G401.6 (cell line): Measurements from ENCODE around the gene SPINK1.
"Not testable (repeated sequence)": the region's sequence is repeated elsewhere in the genome, so short reads cannot be mapped to it uniquely, and the experiment has no call there.

Experiments used
- FAIRE-seq: peaks from 2 replicates; lab custom pipeline; 2012; peaks lifted over from hg19 to GRCh38; lab: Jason Lieb, UNC

The SPINK1 gene

DNA sequence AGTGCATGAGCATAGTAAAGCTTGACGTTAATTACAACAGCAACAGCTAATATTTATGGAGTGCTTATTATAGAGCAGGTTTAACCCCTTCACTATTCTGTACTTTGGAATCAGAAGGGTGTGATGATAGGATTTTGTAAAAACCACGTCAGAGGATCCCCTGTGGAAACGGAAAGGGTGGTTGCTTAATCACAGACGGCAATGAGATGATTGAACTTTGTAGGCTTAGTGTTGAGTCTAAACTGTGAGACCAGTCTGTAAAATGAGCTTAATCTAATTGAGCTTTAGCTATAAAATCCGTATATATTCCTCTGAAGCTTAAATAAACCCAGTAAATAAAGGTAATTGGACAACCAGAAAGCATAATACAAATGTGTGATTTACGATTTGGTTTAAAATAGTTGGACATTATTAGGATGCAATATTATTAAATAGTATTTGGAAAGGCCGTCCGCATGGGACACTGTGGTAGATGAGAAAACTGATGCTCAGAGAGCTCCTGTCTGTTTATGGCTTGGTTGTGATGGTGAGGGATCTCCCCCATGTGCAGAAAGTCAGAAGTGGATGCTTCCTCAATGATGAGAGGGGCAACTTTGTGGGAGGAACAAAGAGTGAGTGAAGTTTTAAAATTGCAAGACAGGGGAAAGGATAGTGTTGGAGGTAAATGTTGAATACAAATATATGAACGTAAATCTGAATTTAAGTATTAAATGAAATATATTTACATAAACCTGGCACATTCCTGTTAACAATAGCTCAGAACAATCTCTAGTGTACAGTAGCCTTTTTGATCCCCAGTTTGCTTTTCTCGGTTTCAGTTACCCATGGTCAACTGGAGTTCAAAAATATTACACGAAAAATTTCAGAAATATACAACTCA is 23.7 kb upstream of the SPINK1 start:
- no peak for FAIRE-seq

DNA sequence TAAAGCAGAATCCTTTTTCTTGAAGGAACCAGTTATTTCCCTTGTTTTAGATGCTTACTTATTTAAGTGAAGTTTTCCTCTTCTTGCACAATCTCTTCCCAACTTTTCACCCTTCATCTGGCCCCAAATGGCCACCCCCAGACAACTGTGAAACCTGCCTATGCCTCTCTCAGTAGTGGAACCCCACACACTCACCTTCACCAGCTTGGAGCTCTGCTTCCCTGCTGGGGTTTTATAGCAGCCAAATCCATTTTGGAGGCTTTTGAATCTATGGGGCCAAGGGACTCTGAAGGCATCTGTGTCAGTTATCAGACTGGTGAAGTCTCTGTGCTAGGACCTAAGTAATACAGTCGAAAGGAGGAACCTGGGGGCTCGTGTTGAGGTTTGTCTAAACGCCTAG is 22.9 kb upstream of the SPINK1 start:
- no peak for FAIRE-seq

DNA sequence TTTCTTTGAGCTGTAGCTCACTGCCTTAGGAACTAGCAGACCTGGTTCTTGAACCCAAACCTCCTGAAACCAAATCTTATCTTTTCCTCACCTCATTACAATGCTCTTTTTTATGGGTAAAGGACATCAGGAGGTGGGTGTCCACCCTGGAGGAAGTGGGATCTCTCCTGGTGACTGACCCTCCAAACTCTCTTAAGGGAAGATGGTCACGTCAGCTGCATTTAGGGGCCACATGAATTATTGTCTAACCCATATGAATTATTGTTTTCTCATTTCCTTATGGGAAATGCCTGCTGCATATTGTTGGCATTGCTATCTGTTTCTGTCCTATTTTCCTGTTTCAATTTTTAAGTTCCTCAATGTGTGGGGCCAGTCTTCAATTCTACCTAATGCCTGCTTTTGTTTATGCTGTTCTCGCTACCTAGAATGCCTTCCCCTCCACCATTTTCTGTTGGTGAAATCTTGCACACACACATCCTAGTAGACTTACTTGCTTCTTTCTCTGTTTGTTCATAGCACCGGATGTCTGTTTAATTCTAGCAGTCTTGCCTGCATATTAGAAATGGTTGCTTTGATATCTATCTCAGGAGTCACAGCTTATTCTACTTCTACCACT is 22.0 kb upstream of the SPINK1 start:
- no peak for FAIRE-seq

DNA sequence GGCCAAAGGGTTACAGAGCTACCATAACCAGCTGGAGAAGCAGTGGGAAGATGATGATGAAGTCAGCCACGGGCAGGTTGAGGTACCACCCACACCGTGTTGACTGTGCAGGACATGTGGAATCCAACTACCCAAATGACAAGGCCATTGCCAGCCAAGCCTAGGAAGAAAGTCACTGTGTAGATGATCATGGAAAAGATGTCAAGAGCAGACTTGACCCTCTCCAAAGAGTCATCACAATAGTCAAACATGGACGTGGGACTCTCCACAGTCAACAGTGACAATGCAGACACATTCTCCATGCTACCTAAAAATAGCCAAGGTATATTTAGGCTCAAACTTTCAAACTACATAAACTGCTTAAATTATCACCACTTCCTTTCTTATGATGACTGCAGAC is 20.9 kb upstream of the SPINK1 start:
- FAIRE-seq, result no peak

DNA sequence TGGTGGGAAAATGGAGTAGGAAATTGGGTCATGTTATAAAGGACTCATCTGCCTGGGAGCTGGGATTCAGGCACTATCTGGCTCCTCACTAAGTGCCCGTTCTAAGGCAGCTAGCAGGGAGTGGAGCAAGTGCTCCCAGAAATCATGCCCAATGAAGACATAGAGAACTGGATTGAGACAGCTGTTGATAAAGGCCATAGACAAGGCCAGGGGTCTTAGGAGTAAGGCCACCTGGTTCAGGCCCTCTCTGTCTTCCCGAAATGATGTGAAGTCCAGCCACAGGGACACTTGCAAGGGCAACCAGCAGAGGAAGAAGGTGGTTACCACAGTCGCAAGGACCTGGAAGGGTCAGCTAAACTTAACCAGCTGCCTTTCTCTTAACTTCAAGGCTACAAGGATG is 20.1 kb upstream of the SPINK1 start:
- no peak for FAIRE-seq

DNA sequence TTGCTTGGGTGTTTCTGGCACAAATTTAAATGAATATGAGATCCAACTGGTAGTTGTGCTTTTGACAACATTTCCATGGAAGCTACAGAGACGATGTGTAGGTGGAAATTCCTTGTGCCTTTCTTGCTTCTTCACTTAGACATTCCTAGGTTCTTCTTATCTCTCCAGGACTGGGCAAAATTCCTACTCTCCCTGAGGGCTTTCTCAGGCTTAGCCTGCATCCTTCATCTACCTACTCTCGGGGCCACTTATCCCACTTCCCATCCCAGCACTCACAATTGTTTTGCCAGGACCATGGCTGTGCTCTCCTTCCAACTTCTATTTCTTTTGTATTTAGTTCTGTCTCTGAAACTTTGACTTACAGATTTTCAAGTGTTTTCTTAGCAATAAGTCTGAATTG is 17.8 kb upstream of the SPINK1 start:
- FAIRE-seq, result no peak

DNA sequence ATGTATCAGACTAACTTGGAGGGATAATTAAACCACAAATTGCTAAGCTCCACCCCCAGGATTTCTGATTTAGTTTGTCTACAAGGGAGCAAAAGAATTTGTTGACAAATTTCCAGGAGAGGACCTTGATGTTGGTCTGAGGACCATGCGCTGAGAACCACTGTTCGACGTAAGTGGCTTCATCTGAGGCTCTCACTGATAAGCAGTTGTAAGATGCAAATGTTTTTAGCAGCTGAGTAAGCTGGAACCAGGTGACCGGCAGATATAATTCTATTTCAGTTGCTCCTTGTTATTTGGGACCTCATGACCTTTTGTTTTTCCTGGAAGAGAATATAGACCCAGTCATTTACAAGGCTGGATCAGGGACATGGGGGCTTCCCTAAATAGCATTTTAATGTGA is 14.1 kb upstream of the SPINK1 start:
- FAIRE-seq, result no peak

DNA sequence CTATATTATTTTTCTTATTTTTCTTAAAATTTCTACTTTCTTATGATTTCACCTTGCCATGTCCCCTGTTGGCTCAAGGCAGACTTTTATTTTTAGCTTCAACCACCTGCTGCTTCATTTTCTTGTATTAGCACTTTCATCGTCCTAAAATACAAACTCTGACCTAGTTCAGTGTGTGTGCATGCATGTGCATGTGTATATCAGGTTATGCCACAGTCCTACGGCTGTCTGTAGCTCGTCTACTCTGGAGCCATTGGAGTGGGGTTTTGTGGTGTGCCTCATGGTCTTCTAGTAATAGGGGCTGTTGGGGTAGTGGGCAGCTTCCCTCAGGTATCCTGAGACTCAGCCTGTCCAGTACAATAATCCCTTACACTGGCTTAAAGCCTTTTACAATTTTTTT is 13.4 kb upstream of the SPINK1 start:
- no peak for FAIRE-seq

DNA sequence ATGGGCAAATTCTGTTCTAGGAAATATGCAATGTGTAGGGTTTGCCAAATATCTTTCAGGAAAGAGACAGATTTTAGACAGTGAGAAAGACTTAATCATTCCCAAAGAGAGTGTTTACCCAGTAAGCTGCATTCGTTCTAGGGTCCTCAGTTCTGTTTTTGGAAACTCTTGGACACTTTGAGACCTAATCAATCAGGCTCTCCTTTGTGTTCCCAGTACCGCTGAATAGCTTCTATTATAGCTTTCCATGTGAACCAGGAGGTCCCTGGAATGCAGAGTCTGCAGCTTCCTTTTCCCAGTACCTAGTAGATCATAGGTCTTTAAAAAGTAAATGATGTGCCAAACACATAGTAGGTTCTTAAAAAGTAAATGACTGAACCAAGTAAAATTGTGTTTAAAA is 11.4 kb upstream of the SPINK1 start:
- FAIRE-seq, result no peak

DNA sequence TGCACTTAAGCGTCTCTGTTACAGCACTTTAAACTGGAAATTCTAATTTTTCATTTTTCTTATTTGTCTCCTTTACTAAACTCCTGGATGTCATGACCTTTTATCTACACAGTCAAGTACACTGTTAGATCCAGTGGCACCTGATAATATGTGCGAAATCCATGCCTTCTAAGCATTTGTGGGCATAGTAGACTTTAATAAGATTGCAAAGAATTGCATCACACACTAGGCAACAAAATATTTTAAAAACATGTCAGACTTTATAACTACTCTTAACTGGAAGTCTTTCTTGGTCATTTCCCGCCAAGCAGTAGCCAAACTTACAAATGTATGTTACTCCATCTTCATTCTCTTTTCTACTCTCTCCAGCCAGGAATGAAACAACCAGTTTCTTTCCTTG is 5.0 kb upstream of the SPINK1 start:
- FAIRE-seq, result no peak

DNA sequence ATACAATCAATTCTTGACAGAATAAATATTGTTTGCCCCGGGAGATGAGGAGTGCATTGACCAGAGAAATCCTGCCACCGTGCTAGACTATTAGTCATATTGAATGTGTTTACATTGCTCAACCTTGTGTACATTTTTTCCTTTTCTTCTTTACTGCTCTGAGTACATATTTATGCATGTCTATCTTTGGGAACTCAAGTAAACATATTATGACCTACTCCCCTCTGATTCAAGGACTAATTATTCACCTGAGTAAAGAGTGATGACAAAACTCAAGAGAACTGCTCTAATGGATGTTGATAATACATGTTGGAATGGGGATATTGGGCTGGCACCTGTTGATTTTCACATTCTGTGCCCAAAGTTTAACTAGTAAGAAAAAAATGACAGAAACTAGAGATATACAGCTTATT is 3.9 kb upstream of the SPINK1 start:
- FAIRE-seq, result no peak

DNA sequence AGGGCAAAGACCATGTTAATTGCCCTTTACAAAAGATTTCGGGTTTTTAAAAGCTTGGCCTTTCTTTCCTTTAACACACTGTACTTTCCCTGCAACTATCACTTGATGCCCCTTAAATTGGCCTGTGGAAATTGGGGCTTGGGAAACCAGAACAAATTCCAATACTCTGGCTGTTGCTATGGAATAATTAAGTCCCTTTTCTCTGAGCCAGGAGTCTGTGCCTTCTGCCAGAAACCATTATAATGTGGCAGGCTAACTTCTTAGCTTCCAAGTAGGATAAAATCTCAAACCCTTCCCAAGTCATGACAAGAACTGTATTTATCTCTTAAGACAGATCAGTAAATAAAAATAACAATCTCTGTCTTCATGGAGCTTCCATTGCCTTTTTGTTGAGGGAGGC is 1.1 kb upstream of the SPINK1 start:
- FAIRE-seq, result no peak

DNA sequence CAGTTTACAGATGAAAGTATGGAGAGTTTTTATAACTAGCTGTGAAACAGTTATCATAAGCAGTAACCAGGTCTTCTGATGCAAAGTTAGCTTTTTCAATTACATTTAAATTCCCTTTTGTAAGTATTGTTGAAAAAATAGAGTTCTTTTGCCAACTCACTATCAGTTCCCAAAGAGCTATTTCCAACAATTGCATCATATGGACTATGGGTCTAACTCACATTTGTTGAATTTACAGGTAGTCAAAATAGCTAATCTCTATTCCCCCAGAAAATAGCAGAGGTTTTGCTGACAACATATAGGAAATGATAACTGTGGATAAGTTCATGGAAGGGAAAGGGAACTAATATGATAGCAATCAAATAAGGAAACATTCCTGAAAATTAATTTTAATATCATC is 1.4 kb downstream of the SPINK1 start:
- FAIRE-seq, result no peak

DNA sequence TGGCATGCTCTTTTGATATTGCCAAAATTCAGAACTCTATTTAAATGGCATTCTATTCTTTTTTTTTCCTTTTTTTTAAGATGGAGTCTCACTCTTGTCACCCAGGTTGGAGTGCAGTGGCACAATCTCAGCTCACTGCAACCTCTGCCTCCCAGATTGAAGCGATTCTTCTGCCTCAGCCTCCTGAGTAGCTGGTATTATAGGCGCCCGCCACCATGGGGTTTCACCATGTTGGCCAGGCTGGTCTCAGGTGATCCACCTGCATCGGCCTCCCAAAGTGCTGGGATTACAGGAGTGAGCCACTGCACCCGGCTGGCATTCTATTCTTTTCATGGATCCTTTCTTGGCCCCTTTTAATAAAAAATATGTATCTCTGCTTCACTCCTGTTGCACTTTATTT is 4.5 kb downstream of the SPINK1 start:
- not testable (repeated sequence) for FAIRE-seq

DNA sequence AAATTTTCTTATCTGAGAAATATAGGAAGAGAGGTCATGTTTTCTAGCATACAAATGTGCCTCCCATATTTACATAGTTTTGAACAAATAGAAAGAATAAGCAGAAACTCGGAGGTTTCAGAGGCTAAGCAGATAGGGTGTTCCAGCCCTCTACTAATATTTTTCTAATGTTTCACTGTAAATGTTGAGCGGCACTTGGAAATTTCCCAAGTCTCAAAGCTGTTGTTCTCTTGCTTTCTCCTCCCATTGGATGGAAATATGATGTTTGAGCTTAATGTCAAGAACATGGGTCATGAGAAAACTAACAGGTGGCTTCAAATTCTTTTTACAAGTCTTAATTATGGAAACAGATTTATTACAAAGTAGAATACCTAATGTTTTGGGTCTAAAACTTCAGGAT is 5.1 kb downstream of the SPINK1 start:
- no peak for FAIRE-seq

DNA sequence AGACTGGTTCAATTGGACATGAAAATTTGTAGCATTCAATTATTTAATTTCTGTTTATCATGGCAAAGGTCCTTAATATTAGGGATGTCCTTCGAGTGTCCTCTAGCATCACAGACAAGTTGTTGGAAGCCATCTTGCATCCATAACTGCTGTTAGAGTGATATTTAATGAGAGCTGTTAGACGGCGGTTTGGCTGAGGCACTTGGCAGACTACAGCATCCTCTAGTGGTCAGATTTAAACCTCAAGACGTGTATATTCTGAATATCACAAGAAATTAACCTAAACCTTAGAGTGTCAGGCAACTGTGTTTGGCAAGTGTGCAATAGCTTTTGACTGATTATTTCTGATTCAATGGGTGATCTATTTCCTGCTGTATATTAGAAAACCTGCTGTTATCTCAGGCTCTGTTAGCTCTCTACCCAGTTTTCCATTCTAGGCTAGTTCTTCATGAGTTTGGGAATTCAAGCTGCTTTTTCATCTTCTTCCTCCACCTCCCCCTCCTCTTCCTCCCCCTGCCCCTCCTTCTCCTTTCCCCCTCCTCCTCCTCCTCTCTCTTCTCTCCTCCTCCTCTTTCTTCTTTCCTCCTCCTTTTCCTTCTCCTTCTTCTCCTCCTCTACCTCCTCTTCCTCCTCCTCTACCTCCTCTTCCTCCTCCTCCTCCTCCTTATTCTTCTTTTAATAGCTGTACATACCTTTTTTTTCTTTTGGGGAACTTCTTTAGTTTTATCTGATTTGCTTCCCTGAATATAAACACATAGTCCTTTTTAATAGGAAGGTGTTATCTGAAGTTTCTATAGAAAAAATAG is 8.6 kb downstream of the SPINK1 start:
- FAIRE-seq, result no peak

DNA sequence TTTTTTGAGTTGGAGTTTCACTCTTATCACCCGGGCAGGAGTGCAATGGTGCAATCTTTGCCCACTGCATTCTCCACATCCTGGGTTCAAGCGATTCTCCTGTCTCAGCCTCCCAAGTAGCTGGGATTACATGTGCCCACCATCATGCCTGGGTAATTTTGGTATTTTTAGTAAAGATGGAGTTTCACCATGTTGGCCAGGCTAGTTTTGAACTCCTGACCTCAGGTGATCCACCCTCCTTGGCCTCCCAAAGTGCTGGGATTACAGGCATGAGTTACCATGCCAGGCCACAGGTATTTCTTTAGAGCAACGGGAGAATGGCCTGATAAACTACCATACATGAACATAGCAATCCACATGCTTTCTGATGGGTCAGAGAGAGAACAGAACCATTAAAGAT is 9.2 kb downstream of the SPINK1 start:
- FAIRE-seq, result not testable (repeated sequence)

DNA sequence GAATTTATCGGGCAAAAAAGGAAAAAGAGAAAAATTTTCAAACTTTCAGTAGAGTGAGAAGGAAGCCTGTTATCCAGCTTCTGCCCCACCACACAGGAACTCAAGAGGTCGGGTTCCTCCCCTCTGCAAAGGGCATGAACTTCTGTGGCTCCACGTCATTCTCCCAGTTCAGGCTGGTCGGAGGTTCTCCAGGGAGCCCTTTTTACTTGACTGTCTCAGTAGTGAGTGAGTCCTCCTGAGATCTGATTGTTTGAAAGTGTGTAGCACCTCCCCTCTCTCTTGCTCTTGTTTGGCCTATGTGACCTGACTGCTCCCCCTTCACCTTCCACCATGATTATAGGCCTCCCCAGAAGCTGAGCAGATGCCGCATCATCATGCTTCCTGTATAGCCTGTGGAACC is 9.7 kb downstream of the SPINK1 start:
- no peak for FAIRE-seq

DNA sequence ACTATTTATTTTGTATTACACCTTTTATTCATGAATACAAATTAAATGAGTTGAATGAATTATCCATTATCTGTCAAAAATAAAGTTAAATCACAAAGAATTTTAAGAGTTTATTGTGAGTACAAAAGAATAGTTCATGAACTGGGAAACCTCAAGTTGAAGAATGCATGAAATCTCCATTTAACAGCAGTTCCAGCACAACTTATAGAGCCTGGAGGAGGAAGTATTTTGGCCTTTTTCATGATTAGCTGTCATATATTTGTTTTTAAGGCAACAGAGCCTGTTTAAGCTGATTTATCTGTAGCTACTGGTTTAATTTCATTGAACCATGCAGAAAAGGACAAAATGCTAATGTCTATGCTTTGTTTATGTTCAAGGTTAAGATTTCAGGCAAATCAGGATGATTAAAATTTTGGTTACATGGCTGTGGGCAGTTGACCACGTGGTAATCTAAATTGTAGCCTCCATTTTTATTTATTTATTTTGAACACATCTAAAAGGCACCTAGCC is 12.2 kb downstream of the SPINK1 start:
- no peak for FAIRE-seq

DNA sequence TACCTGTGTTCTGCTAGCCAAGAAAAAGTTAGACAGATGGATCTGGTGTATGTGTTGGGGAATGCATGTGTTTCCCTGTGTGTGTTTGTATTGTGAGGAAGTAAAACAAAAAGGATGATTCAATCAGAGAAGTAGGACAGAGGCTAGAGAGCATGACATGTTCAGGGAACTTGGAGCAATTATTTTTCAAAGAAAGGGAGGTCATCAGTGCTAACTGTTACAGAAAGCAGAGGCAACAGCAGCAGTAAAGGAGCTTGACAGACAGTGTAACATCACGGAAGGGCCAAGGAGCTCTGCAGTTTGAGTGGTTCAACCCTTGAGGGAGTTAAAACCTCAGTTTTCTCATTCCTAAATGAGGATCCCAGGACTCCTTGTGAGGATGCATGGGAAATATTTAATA is 13.2 kb downstream of the SPINK1 start:
- no peak for FAIRE-seq

DNA sequence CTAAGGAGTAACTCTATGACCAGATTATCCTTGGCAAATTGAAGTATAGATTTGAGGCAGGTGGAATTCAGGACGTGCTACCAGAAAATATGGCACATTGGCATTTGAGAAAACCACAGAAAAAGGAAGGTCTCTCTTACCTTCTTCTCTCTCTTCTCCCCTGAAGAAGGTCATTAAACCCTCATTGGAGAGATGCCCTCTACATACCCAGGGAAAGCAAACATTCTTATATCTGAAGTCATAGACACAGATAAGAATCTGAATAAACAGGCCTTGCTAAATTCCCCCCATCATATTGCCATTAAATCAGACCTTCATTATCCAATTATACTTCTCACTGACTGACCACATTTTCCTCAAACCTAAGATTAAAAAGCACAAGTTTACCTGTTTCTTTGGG is 17.8 kb downstream of the SPINK1 start:
- FAIRE-seq, result no peak

DNA sequence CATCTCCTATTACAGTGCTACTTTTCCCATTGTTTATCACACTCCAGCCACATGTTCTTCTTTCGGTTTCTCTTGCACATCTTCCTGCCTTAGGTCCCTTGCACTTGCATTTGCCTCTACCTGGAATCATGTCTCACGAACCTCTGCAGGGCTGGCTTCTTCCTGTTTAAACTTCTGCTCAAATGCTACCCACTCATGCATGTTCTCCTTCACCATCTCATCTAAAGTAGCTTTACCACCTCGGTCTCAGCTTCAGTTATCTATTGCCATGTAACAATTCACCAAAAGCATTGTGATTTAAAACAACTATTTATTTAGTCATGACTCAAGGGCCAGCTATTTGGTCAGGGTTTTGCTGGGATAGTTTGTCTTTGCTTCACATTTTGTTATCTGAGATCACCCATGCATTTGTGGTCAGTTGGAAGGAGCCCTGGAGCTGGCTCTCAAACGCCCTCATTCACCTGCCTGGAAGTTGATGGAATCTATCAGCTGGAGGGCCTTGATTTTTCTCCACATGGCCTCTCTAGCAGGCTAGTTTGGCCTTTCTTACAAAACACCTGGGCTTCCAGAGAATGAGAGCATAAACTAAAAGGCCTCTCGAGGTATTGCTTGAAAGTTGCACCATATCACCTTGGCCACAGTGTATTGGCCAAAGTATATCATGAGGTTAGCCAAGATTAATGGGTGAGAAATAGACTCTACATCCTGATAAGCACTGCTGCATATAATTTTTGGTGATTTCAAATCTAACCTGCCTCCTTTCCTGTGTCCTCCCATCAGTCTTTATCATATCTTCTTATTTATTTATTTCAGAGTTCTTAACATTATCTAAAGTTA is 21.4 kb downstream of the SPINK1 start:
- no peak for FAIRE-seq
